SK-N-SH (cell line): ENCODE measurements around the gene ANO10. TPM values are rescaled to one million over a fixed set of nuclear protein-coding genes. Genes with fewer than 3 reads are reported as not detected.

Experiments used
- CTCF ChIA-PET: fragments of 300-600, 350-600 bp; formaldehyde crosslinking; extraction: SDS; loops from one replicate; lab custom pipeline; 2021; lab: Yijun Ruan, JAX
- POLR2A ChIA-PET: fragments of 350-600 bp; sonication (Branson Sonifier 250); formaldehyde crosslinking; extraction: SDS; loops from one replicate; lab custom pipeline; 2020; ENCODE audit warnings: antibody characterized with exemption, inconsistent platforms; lab: Yijun Ruan, JAX
- DNase-seq: peaks from one replicate; pipeline ENCODE4 v3.0.0; 2012
- H2AFZ ChIP-seq: fragments of 200-600 bp; sonication (generic); 2 replicates; pipeline ENCODE4 v1.8.1; 2016; ENCODE audit warnings: antibody characterized with exemption, mild to moderate bottlenecking, low read depth
- H3F3A ChIP-seq: fragments of 200-600 bp; sonication (generic); replicated peaks from 2 replicates; pipeline ENCODE3; 2016; ENCODE audit warnings: antibody characterized with exemption, mild to moderate bottlenecking; ENCODE audit not compliant: insufficient read depth
- H3K27ac ChIP-seq, 2 experiments: fragments of 200-500 bp in 1 of 2; fragments of 200-600 bp in 1 of 2; sonication (Bioruptor generic) in 1 of 2; sonication (generic), shearing (Covaris generic) in 1 of 2; 2 replicates each; pipeline versions ENCODE4 v1.5.1 to v1.6.1; 2014 to 2016; ENCODE audit warnings: low read depth in 2 of 2, inconsistent platforms in 1 of 2, low read length in 1 of 2, mild to moderate bottlenecking in 1 of 2, mixed read lengths in 1 of 2
- H3K27me3 ChIP-seq: fragments of 200-600 bp; sonication (generic), shearing (Covaris generic); 2 replicates; pipeline ENCODE4 v1.6.1; 2016; ENCODE audit warnings: mixed run types; ENCODE audit not compliant: insufficient read depth
- H3K36me3 ChIP-seq, 2 experiments: fragments of 200-500 bp in 1 of 2; fragments of 200-600 bp in 1 of 2; sonication (Bioruptor generic) in 1 of 2; sonication (generic) in 1 of 2; replicated peaks in 1 of 2; 2 replicates each; pipeline versions ENCODE3 to v1.5.1; 2014 to 2016; ENCODE audit warnings: low read length in 1 of 2, mild to moderate bottlenecking in 1 of 2; ENCODE audit not compliant: insufficient read depth in 2 of 2, control insufficient read depth in 1 of 2
- H3K4me1 ChIP-seq, 2 experiments: fragments of 200-500 bp in 1 of 2; fragments of 200-600 bp in 1 of 2; sonication (Bioruptor generic) in 1 of 2; sonication (generic), shearing (Covaris generic) in 1 of 2; 2 replicates each; pipeline versions ENCODE4 v1.5.1 to v1.6.1; 2014 to 2016; ENCODE audit warnings: low read depth in 1 of 2, low read length in 1 of 2, mixed run types in 1 of 2; ENCODE audit not compliant: insufficient read depth in 2 of 2, control insufficient read depth in 1 of 2
- H3K4me2 ChIP-seq: fragments of 200-600 bp; sonication (generic), shearing (Covaris generic); 2 replicates; pipeline ENCODE4 v1.6.1; 2017; ENCODE audit warnings: mixed run types
- H3K4me3 ChIP-seq, 2 experiments: fragments of 200-500 bp in 1 of 2; fragments of 200-600 bp in 1 of 2; sonication (Bioruptor generic) in 1 of 2; sonication (generic), shearing (Covaris generic) in 1 of 2; 2 replicates each; pipeline versions ENCODE4 v1.5.1 to v1.8.1; 2014 to 2016; ENCODE audit warnings: low read depth in 2 of 2, inconsistent platforms in 1 of 2, low read length in 1 of 2, mild to moderate bottlenecking in 1 of 2, mixed read lengths in 1 of 2, moderate library complexity in 1 of 2
- H3K79me2 ChIP-seq: fragments of 200-600 bp; sonication (generic); 2 replicates; pipeline ENCODE4 v1.8.1; 2017; ENCODE audit warnings: mild to moderate bottlenecking; ENCODE audit not compliant: insufficient read depth
- H3K9ac ChIP-seq: fragments of 200-600 bp; sonication (generic); 2 replicates; pipeline ENCODE4 v1.6.1; 2017; ENCODE audit warnings: mixed run types
- H3K9me2 ChIP-seq: fragments of 200-600 bp; sonication (generic); 2 replicates; pipeline ENCODE4 v1.6.1; 2017; ENCODE audit warnings: mixed run types
- H3K9me3 ChIP-seq: fragments of 200-600 bp; sonication (generic); 2 replicates; pipeline ENCODE4 v1.6.1; 2017; ENCODE audit warnings: mixed run types, mild to moderate bottlenecking, moderate library complexity
- H4K20me1 ChIP-seq: fragments of 200-600 bp; sonication (generic); 2 replicates; pipeline ENCODE4 v1.6.1; 2017; ENCODE audit warnings: mild to moderate bottlenecking, mixed run types; ENCODE audit not compliant: insufficient read depth
- CHD2 ChIP-seq: fragments of 150-350 bp; IDR thresholded peaks from 2 replicates; pipeline ENCODE4 v1.6.1; 2018; ENCODE audit warnings: low read length; ENCODE audit not compliant: partially characterized antibody
- CTCF ChIP-seq: fragments of 200-600 bp; sonication (generic); IDR thresholded peaks from 2 replicates; pipeline ENCODE4 v1.6.1; 2017; ENCODE audit warnings: antibody characterized with exemption, mild to moderate bottlenecking, moderate library complexity
- EP300 ChIP-seq, 2 experiments: IDR thresholded peaks; 2 replicates each; pipeline versions ENCODE4 v1.4.0 to v1.6.1; 2012; ENCODE audit warnings: borderline replicate concordance in 1 of 2, low read depth in 1 of 2, low read length in 1 of 2
- FOSL2 ChIP-seq: IDR thresholded peaks from 2 replicates; pipeline ENCODE4 v1.4.0; 2012; ENCODE audit warnings: low read depth, mild to moderate bottlenecking, moderate library complexity, borderline replicate concordance
- FOXJ3 ChIP-seq: sonication (generic); formaldehyde crosslinking; IDR thresholded peaks from 2 replicates; pipeline ENCODE4 v1.5.1; 2020; ENCODE audit warnings: mild to moderate bottlenecking, missing genetic modification reagents
- FOXM1 ChIP-seq: IDR thresholded peaks from 2 replicates; pipeline ENCODE4 v1.4.0; 2012; ENCODE audit warnings: low read depth, mild to moderate bottlenecking
- GABPA ChIP-seq: IDR thresholded peaks from 2 replicates; pipeline ENCODE4 v1.4.0; 2012; ENCODE audit warnings: low read depth, mild to moderate bottlenecking
- GATA2 ChIP-seq: sonication (generic); formaldehyde crosslinking; IDR thresholded peaks from 2 replicates; pipeline ENCODE4 v1.5.0; 2020; ENCODE audit warnings: mild to moderate bottlenecking, missing genetic modification reagents
- JUND ChIP-seq: IDR thresholded peaks from 2 replicates; pipeline ENCODE4 v1.4.0; 2012
- MAX ChIP-seq: IDR thresholded peaks from 2 replicates; pipeline ENCODE4 v1.4.0; 2012; ENCODE audit warnings: low read depth
- MEF2A ChIP-seq: IDR thresholded peaks from 2 replicates; pipeline ENCODE4 v1.4.0; 2012; ENCODE audit warnings: low read depth, borderline replicate concordance
- MXI1 ChIP-seq: IDR thresholded peaks from 2 replicates; pipeline ENCODE4 v1.6.1; 2012; ENCODE audit warnings: mild to moderate bottlenecking, low read depth, low read length, improper control_type of control experiment
- NFIC ChIP-seq: IDR thresholded peaks from 2 replicates; pipeline ENCODE4 v1.4.0; 2012; ENCODE audit warnings: borderline replicate concordance
- PBX3 ChIP-seq: IDR thresholded peaks from 2 replicates; pipeline ENCODE4; 2012
- RAD21 ChIP-seq: IDR thresholded peaks from 2 replicates; pipeline ENCODE4 v1.6.1; 2012; ENCODE audit warnings: mild to moderate bottlenecking, low read length
- RCOR1 ChIP-seq: fragments of 150-350 bp; IDR thresholded peaks from 2 replicates; pipeline ENCODE4 v1.6.1; 2017; ENCODE audit warnings: antibody characterized with exemption, low read length
- REST ChIP-seq: IDR thresholded peaks from 2 replicates; pipeline ENCODE4 v1.6.1; 2012; ENCODE audit warnings: mild to moderate bottlenecking, low read depth, low read length, moderate library complexity
- RFX5 ChIP-seq: IDR thresholded peaks from 2 replicates; pipeline ENCODE4 v1.6.1; 2012; ENCODE audit warnings: mild to moderate bottlenecking, improper control_type of control experiment, low read length
- SIN3A ChIP-seq: IDR thresholded peaks from 2 replicates; pipeline ENCODE4 v1.6.1; 2012; ENCODE audit warnings: low read depth, mild to moderate bottlenecking, low read length, moderate library complexity, borderline replicate concordance
- SMC3 ChIP-seq: IDR thresholded peaks from 2 replicates; pipeline ENCODE4 v1.6.1; 2012; ENCODE audit warnings: low read depth, low read length, improper control_type of control experiment
- TAF1 ChIP-seq: IDR thresholded peaks from 2 replicates; pipeline ENCODE4 v1.6.1; 2012; ENCODE audit warnings: low read depth, mild to moderate bottlenecking, low read length, moderate library complexity, borderline replicate concordance
- TCF12 ChIP-seq: IDR thresholded peaks from 2 replicates; pipeline ENCODE4 v1.4.0; 2012
- YY1 ChIP-seq: IDR thresholded peaks from 2 replicates; pipeline ENCODE4 v1.4.0; 2012; ENCODE audit warnings: low read depth, mild to moderate bottlenecking
- WGBS: methylation state at CpG from one replicate; pipeline ENCODE4 v1.1.6; 2017; ENCODE audit warnings: low lambda C conversion rate; 5-methylcytosine and 5-hydroxymethylcytosine counted together
- polyA plus RNA-seq, 3 experiments: library from polyadenylated mRNA; depleted of rRNA; stranded (reverse); fragments of >200 nt; gene quantifications; 2 replicates each; pipeline ENCODE4 v1.2.3, GENCODE V29; 2012

Gene ANO10
- polyA plus RNA-seq, 1 of the 3 experiments (the other 2 are of a cell fraction), result 16.8 TPM

GRCh38 chr3:43506644-43507043 is 115.2 kb downstream of the ANO10 start:
- no peak for TF ChIP-seq FOXJ3 (CRISPR knock-in tag)
- no peak for TF ChIP-seq SMC3
- no peak for TF ChIP-seq MXI1
- TF ChIP-seq EP300 (IDR thresholded peaks at IDR 0.05; ENCODE audit: borderline replicate concordance in 1 of 2, low read depth in 1 of 2, low read length in 1 of 2), result no peak
- no peak for TF ChIP-seq FOXM1
- TF ChIP-seq JUND, result no peak
- TF ChIP-seq RCOR1, result no peak
- TF ChIP-seq CHD2, result no peak
- TF ChIP-seq YY1, result no peak
- no peak for TF ChIP-seq RFX5
- TF ChIP-seq NFIC, result no peak
- no peak for TF ChIP-seq REST
- Histone ChIP-seq H3K4me3 (no peak overlapping the region), H3K79me2 (no peaks in the 10 kb centered on the region), H3K9me2 (no peaks in the 10 kb centered on the region), H3K4me1 (peaks cover 0 to 2% of the 10 kb centered on the region in 2 experiments; a peak in 2 of 4 replicates), H3K4me2 (no peak overlapping the region), H3F3A (no peaks in the 10 kb centered on the region), H3K27me3 (no peaks in the 10 kb centered on the region), H3K36me3 (no peaks in the 10 kb centered on the region), H3K27ac (no peak overlapping the region), H3K9me3 (no peaks in the 10 kb centered on the region), H2AFZ (no peak overlapping the region), H4K20me1 (no peaks in the 10 kb centered on the region), H3K9ac (no peak overlapping the region)
- POLR2A ChIA-PET, result no interaction called here
- DNase-seq, result no peak
- WGBS, result 70% methylated on average over 4 of the region's 4 CpGs
- CTCF ChIA-PET, result no interaction called here

- H3K79me2 ChIP-seq, result no peaks in the 10 kb centered on the region
- 61% methylated on average over 3 of the region's 3 CpGs for WGBS
- ChIA-PET CTCF (interaction anchor here (1.4 kb wide), 2 partner anchors 9 to 544 kb away, joined by 3 read pairs; no protein-coding TSS in a partner anchor), POLR2A (no interaction called here)
- H2AFZ ChIP-seq, result no peak overlapping the region
- no peaks in the 10 kb centered on the region for H4K20me1 ChIP-seq
- no peak for DNase-seq
- H3K4me1 ChIP-seq, result no peaks in the 10 kb centered on the region; a peak in 1 of 4 replicates
- no peak overlapping the region for H3K9ac ChIP-seq
- H3K36me3 ChIP-seq, result no peaks in the 10 kb centered on the region
- TF ChIP-seq MEF2A, result no peak
- no peak for TF ChIP-seq CTCF
- TF ChIP-seq JUND, result no peak
- no peak for TF ChIP-seq EP300 (IDR thresholded peaks at IDR 0.05; ENCODE audit: borderline replicate concordance in 1 of 2, low read depth in 1 of 2, low read length in 1 of 2)
- no peak for TF ChIP-seq MAX
- no peak for TF ChIP-seq SIN3A
- no peak for TF ChIP-seq RAD21
- no peak for TF ChIP-seq FOSL2
- TF ChIP-seq TCF12, result no peak
- no peak for TF ChIP-seq GABPA
- TF ChIP-seq TAF1, result no peak
- TF ChIP-seq FOXJ3 (CRISPR knock-in tag), result no peak
- TF ChIP-seq PBX3, result no peak
- TF ChIP-seq GATA2 (CRISPR knock-in tag), result no peak
- no peaks in the 10 kb centered on the region for H3K27me3 ChIP-seq
- H3F3A ChIP-seq, result no peaks in the 10 kb centered on the region
- H3K4me3 ChIP-seq, result no peak overlapping the region
- no peaks in the 10 kb centered on the region for H3K9me2 ChIP-seq
- H3K27ac ChIP-seq, result no peak overlapping the region
- H3K9me3 ChIP-seq, result no peaks in the 10 kb centered on the region
- H3K4me2 ChIP-seq, result no peak overlapping the region
These were observed 116.5 kb downstream of the ANO10 start for GRCh38 chr3:43505351-43505750.
